Mammary epithelial cell (primary cell): ENCODE results near the gene GPR68.

ENCODE experiments used
- EZH2 ChIP-seq: IDR thresholded peaks from 2 replicates; pipeline ENCODE4 v1.6.1; 2012; ENCODE audit warnings: low read length, inconsistent platforms, borderline replicate concordance
- TF ChIP-seq, protein P1 (sequence below), 2 donors: IDR thresholded peaks in 1 of 2; conservative IDR thresholded peaks in 1 of 2; 2 replicates each; pipeline ENCODE4 v1.5.1; 2011 to 2012; ENCODE audit warnings: inconsistent platforms in 2 of 2, low read length in 2 of 2, mild to moderate bottlenecking in 2 of 2, control low read depth in 1 of 2, low read depth in 1 of 2; ENCODE audit not compliant: insufficient read depth in 1 of 2; ENCODE audit errors: extremely low read depth in 1 of 2

DNA sequence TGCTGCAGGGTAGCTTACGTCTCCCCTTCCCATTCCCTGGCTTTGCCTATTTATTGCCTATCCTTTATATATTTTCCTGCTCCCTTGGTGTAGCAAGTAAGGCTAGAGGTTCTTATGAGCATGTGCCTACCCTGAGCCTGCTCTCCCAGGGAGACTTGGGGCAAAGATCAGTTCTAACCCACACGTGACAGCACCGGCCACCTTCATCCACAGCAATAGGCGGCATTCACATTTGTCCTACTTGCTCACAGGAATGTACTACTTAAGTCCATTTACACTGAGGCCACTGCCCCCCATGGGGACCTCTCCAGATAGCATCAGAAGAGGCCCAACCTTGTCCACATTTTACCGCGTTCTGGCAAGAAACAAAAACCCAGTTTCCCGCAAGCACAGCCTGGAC is 8.7 kb downstream of the GPR68 start:
- TF ChIP-seq, protein P1, sequence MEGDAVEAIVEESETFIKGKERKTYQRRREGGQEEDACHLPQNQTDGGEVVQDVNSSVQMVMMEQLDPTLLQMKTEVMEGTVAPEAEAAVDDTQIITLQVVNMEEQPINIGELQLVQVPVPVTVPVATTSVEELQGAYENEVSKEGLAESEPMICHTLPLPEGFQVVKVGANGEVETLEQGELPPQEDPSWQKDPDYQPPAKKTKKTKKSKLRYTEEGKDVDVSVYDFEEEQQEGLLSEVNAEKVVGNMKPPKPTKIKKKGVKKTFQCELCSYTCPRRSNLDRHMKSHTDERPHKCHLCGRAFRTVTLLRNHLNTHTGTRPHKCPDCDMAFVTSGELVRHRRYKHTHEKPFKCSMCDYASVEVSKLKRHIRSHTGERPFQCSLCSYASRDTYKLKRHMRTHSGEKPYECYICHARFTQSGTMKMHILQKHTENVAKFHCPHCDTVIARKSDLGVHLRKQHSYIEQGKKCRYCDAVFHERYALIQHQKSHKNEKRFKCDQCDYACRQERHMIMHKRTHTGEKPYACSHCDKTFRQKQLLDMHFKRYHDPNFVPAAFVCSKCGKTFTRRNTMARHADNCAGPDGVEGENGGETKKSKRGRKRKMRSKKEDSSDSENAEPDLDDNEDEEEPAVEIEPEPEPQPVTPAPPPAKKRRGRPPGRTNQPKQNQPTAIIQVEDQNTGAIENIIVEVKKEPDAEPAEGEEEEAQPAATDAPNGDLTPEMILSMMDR (conservative IDR thresholded peaks at IDR 0.05 in 1 of 2, IDR thresholded peaks at IDR 0.05 in 1 of 2; ENCODE audit: extremely low read depth in 1 of 2, insufficient read depth in 1 of 2, low read depth in 1 of 2, low read length in 2 of 2) = no peak
- TF ChIP-seq EZH2 = no peak
